Measurements from ENCODE around the gene OSGIN1.

Gene OSGIN1

DNA sequence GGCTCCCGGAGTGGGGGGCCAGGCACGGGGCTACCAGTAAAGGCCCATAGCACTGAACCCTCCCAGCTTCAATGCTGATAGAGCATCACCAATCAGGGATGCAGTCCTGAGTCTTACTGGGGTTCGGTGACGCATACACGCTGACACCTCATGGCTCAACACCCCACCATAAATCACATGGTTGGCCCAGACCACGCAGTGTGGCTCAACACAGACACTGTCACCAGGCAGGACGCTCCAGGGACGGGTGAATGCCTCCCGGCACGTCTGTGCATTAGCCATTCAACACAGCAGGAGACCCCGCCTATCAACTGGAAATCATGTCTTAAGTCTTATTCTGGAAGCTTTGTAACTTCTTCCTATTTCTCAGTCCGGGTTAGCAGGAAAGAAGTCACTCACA, 50.0 kb downstream of the OSGIN1 start:
- no peaks in the 10 kb centered on the region for H3K9me3 ChIP-seq
- peaks cover 0 to 69% of the 10 kb centered on the region in 2 donors for H3K27me3 ChIP-seq
- H3K4me3 ChIP-seq = no peak overlapping the region
- no peak for TF ChIP-seq CTCF (IDR thresholded peaks at IDR 0.05)
- DNase-seq = no peak
- no peaks in the 10 kb centered on the region for H3K36me3 ChIP-seq
- H3K27ac ChIP-seq = no peak overlapping the region
- no peaks in the 10 kb centered on the region for H3K4me1 ChIP-seq
- intact Hi-C loops (cut with DNase I; ENCODE audit: low total_unique reads) = no loop called here

- Histone ChIP-seq H3K27ac (no peak overlapping the region), H3K4me3 (no peak overlapping the region), H3K4me1 (no peaks in the 10 kb centered on the region), H3K36me3 (no peaks in the 10 kb centered on the region), H3K27me3 (peaks cover 0 to 59% of the 10 kb centered on the region in 2 donors), H3K9me3 (no peaks in the 10 kb centered on the region)
- no peak for DNase-seq
- intact Hi-C loops (cut with DNase I; ENCODE audit: low total_unique reads) = no loop called here
- TF ChIP-seq CTCF (IDR thresholded peaks at IDR 0.05) = no peak
Measured at GRCh38 chr16:84004442-84004841, 51.4 kb downstream of the OSGIN1 start.

DNA sequence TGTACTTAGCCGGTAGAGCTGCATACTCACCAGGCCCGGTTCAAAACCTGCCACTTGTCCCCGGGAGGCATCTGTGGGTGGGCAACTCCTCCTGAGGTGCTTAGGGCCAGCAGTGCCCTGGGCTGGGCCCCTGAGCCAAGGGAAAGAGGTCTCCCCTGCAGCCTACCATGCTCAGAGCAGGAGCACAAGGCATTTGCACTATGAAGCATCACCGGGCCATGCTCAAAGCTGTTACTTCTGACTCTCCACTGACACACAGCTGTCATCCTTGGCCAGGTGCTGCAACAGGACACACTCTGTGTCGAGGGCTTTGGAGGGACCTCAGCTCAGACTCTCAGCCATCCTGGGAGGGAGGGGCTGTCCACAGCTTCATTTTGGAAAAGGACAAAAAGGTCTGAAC, 52.4 kb downstream of the OSGIN1 start:
- Histone ChIP-seq H3K27me3 (peaks cover 0 to 50% of the 10 kb centered on the region in 2 donors), H3K9me3 (no peaks in the 10 kb centered on the region), H3K27ac (no peak overlapping the region), H3K4me1 (no peaks in the 10 kb centered on the region), H3K36me3 (no peaks in the 10 kb centered on the region), H3K4me3 (no peak overlapping the region)
- no peak for DNase-seq
- intact Hi-C loops (cut with DNase I; ENCODE audit: low total_unique reads) = no loop called here
- TF ChIP-seq CTCF (IDR thresholded peaks at IDR 0.05) = no peak

- no peaks in the 10 kb centered on the region for H3K9me3 ChIP-seq
- intact Hi-C loops (cut with DNase I; ENCODE audit: low total_unique reads) = no loop called here
- no peak overlapping the region for H3K4me3 ChIP-seq
- peaks cover 0 to 33% of the 10 kb centered on the region in 2 donors for H3K27me3 ChIP-seq
- H3K36me3 ChIP-seq = no peaks in the 10 kb centered on the region
- no peak overlapping the region for H3K27ac ChIP-seq
- no peak for TF ChIP-seq CTCF (IDR thresholded peaks at IDR 0.05)
- DNase-seq = no peak
- no peaks in the 10 kb centered on the region for H3K4me1 ChIP-seq
Measured at GRCh38 chr16:84007520-84007919, 54.5 kb downstream of the OSGIN1 start.

DNA sequence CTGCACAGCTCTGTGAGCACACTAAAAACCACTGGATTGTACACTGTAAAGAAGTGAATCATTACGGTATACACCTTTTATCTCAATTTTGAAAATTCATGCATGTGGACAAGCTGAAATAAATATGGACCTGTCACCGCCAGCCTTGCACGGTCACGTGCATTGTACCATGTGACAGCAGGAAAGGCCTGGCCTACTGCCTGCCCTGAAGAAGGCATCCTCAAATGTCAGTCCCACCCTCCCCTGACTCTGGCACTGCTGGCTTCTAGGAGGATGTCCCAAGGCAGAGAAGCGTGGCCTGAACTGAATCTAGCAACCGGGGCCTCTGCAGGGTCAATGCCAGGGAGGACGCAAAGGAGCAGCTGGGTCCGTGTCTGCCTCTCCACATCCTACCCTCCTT, 54.9 kb downstream of the OSGIN1 start:
- no peak overlapping the region for H3K27ac ChIP-seq
- H3K36me3 ChIP-seq = no peaks in the 10 kb centered on the region
- no peaks in the 10 kb centered on the region for H3K4me1 ChIP-seq
- peaks cover 0 to 30% of the 10 kb centered on the region in 2 donors for H3K27me3 ChIP-seq
- no peak for DNase-seq
- H3K4me3 ChIP-seq = no peak overlapping the region
- no peak for TF ChIP-seq CTCF (IDR thresholded peaks at IDR 0.05)
- intact Hi-C loops (cut with DNase I; ENCODE audit: low total_unique reads) = no loop called here
- H3K9me3 ChIP-seq = no peaks in the 10 kb centered on the region

GRCh38 chr16:84009282-84009681, 56.2 kb downstream of the OSGIN1 start:
- DNase-seq = no peak
- Histone ChIP-seq H3K4me1 (no peaks in the 10 kb centered on the region), H3K36me3 (no peaks in the 10 kb centered on the region), H3K4me3 (no peak overlapping the region), H3K27me3 (peaks cover 0 to 28% of the 10 kb centered on the region in 2 donors), H3K9me3 (no peaks in the 10 kb centered on the region), H3K27ac (no peak overlapping the region)
- no peak for TF ChIP-seq CTCF (IDR thresholded peaks at IDR 0.05)
- intact Hi-C loops (cut with DNase I; ENCODE audit: low total_unique reads) = no loop called here
